CD4-positive, alpha-beta T cell treated with Interleukin-10 for 1 hour (primary cell): ENCODE results near the gene GRM5.
A peak's percentile ranks its signal among the peaks of the same experiment; 100 is the strongest.

ENCODE experiments used
- DNase-seq: peaks from one replicate; pipeline ENCODE4 v3.0.0-alpha.2; 2020

Gene GRM5

DNA sequence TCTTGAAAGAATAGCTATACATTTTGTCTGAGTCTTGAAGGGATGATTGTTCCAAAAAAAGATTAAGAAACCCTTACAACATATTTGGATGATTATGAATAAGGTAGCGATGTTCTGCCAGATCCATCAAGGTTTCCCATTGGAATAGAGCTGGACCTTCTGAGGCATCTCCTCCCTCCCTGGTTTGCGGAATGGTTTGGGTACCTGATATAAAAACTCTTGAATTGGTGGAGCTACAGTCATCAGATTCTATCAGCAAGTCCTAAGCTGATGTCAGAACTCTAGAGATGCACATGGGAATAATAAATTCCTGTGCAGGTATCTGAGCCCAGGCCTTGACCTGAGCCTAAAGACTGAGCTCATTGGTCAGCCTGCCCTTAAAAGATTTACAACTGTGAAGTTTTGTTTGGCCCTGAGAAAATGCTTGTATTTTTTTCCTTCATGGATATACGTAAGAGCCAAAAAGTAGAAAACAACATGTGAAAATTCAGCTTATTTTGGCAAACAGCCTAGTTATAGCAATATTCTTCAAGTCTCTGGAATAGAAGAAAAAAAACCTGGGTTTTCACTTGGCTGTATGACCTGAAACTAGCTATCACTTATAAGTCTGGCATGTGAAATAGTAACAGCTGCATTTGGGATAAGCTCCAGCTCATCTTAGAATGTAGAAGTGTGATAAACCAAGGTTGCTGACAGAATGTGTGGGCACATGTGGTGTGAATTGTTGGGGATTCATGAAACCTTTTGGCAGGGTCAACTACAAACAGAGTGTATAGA lies 462.5 kb downstream of the GRM5 start:
- DNase-seq: no peak

DNA sequence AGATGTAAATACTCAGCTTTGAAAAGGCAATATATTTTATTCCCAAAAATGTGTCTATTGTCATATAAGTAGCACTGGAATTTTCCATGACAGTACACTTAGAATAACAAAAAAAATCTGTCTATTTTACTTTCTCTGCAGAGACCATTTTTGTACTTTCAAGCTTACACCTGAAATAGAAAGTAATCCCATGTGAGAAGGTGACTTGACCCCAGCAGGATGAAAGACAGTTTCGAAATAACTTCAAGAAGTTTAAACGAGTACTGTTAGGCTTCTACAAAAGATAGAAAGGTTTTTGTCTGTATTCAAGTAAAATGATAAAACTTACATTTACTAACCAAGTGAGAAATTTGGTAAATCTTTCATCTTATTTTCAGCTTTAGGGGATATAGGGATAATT lies 468.4 kb downstream of the GRM5 start:
- DNase-seq: no peak

DNA sequence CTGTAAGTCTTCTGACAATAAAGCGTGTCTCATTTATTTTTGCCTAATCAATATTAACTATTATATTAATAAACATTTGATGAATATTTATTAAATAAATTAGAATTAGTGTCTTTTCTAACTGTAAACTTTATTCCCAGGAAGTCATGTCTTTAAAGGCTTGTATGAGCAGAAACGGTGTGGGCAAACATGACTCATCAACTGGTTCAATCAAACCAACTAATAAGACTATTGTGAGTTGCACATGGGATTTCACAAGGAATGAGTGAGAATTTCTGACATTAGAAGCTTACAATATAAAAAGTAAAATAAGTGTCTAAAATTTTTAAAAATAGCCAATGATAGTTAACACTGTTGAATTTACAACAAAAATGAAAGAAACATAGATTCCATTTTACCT lies 469.0 kb downstream of the GRM5 start:
- DNase-seq: no peak

DNA sequence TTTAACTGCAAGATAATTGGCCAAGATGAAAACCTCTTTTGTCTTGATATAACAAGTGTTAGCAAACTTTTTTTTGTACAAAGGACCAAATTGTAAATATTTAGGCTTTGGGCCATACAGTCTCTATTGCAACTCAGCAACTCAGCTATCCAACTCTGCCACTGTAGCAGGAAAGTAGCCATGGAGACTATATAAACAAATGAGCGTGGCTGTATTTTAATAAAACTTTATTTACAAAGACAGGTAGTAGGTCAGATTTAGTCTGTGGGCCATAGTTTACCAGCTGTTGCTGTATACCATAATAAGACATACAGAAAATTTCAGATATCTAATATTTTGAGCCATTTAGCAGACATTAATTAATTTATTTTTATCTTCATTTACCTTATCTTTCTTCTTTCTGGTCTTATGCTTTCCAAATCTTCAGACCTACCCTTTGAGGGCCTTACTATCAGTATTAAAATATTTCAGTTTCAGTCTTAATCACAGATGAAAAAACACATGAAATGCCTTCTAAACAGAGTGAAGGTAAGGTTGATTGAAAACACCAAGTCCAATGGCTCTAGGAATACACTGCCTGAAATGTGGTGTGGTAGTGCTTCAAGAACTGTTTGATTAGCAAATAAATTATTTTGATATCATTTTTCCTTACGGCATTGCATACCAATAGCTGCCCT lies 471.4 kb downstream of the GRM5 start:
- DNase-seq: no peak

DNA sequence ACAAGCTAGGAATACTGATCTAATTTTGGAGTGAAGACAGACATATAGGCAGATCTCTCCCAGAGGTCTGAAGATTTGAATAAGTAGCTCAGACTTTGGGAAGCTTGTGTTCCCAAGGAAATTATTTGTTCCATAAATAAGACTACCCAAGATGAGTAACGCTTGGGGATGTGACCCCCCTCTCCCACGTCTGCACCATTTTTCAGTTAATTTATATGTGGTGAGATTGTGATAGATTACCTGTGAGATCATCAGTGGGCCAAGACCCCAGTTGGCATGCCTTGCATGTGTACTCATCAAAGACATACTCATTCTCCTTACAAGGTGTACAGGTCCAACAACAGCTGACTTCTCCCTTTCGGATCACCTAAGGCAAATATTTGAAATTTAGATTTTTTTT lies 475.4 kb downstream of the GRM5 start:
- DNase-seq: no peak

DNA sequence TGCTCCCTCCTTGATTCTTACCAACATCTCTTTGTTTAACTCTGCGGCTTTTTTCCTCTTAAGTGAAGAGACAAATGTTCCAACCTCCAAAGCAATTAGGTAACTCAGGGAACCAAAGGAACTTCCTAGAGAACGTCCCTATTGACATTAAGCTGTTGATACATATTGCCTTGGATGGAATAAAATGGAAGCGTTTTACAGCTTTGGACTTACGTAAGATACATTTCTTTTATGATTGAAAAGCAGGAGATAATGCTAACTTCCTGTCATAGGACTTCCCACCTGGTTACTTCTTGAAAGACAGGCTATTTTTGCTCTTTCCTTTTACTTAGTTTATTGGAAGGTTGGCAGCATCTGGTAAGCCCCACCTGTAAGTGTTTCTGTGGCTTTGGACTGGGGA lies 482.5 kb downstream of the GRM5 start:
- DNase-seq: no peak

DNA sequence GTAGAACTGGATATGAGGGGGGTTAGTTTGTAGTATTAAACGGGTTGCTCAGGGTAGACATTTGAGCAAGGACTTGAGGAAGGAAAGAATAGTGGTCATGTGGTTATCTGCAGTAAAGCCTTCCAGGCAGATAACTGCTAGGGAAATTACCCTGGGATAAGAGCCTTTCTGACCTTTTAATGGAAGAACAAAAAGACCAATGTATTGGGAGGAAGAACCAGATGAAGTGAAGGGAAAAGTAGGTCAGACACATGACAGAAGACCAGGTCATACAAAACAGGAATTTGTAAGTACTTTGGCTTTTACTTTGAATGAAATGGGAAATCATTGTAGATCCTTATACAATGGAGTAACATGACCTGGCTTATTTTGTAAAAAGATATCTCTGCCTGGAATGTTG lies 486.3 kb downstream of the GRM5 start:
- no peak for DNase-seq

DNA sequence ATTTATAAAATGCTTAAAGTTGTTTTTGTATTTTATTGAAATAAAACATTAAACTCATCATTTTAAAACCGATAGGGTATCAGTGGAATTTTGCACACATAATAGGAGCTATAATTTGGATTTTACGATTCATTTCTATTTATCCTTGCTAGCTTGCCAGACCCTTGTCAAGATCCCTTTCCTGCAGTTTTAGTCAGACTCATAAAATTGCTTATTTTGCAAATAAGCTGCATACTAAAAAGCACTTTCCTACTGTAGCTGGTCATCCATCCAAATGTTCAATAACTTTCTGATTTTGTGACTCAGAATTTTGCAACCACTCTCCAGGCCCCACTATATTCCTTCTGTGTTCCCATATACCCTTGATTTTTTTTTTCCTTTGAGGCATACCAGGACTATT lies 489.0 kb downstream of the GRM5 start:
- no peak for DNase-seq

DNA sequence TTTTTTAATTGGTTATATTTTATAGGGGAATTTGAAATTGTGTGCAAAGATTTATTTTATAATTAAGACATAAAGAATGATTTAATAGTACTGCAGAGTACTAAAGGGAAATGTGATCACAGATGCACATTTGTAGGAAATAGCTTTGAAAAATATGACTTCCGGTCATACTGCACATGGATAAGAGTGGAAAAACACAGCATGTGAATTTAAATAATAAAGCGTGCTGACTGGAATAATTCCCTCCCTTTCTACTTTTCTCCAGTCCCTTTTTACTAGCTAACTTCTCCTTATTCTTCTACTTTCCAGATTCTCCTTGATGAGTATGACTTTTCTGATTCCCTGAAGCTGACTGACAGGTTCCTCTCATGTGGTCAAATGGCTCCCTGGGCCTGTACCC lies 489.9 kb downstream of the GRM5 start:
- no peak for DNase-seq

DNA sequence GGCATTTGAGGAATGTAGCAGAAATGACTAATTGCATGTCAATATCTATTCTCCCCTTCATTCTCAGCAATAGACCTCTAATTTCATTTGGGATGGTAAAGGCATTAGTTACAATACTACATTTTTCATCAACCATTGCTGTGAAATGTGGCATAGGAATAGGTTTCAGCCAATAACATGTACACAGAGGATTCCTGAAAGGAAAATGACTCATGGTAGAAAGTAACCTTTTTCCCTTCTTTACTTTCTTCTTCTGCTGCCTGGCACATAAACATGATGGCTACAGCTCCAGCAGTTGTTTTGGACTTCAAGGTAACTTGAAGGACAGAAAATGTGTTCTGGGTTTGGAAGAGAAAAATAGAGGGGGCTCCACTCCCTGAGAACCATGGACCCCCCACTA lies 496.4 kb downstream of the GRM5 start:
- DNase-seq: no peak

DNA sequence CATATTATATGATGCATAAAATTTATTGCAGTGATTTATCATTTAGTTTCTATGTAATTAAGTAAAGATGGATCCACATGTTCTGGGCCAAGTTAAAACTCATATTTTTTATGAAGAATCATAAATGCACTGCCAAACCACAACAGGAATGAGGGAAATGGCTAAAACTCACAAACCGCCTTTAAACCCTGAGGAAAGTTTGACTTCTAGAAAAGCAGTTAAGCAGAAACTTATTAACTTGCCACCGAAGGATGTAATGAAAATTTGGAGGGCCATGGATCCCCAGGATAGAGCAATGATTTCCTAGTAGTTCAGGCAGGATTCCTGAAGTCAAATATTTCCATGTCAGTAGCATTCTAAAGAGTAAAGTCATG lies 510.0 kb downstream of the GRM5 start:
- no peak for DNase-seq

DNA sequence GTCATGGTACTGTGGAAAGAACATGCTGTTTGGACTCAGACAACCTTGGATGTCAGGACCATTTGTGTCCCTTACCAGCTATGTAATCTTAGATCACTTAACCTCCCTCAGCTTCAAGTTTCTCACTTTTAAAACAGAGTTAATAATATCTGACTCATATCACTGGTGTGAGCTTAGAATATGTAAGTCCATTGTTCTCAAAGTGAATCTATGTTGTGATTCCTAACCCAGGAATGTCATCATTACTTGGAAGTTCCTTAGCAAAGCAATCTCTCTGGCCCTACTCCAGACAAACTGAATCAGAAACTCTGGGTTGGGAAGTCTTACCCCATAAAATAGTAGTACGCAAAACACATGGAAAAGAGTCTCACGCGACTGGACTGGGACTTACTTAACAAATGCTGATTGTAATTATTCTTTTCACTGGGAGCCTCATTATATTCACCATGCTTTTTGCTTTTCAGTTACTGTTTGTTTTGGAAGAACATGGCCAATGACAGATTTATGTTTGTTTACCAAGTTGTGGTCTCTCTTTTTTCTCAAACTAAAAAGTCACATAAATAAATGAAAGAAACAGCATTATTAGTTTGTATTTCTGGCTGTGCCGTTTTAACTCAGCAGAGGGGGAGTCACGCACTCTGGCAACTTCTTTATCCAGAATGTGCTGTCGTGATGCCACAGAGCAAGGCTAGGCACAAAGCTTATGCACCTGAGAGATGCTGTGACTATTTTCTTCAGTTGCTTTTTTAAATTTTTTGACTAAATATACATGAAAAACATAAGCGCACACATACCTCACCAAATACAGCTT lies 510.6 kb downstream of the GRM5 start:
- no peak for DNase-seq

DNA sequence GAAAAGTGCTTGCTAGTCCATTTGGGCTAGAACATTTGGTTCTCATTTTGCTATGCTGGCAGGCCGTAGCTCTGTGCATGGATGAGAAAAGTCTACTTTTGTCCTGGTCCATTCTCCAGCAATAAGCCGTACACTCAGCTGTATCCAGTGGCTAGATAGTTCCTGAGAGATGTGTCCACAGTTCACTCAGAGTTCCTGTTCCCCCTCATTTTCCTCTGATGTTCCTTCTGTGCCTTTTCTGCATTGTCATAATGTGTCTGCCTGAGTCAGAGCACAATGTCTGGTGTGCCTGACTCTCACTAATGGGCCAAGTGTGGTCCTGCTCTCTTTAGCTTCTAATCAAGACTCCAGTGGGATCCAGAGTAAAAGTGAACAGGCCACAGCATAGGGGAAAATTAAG lies 512.6 kb downstream of the GRM5 start:
- no peak for DNase-seq

DNA sequence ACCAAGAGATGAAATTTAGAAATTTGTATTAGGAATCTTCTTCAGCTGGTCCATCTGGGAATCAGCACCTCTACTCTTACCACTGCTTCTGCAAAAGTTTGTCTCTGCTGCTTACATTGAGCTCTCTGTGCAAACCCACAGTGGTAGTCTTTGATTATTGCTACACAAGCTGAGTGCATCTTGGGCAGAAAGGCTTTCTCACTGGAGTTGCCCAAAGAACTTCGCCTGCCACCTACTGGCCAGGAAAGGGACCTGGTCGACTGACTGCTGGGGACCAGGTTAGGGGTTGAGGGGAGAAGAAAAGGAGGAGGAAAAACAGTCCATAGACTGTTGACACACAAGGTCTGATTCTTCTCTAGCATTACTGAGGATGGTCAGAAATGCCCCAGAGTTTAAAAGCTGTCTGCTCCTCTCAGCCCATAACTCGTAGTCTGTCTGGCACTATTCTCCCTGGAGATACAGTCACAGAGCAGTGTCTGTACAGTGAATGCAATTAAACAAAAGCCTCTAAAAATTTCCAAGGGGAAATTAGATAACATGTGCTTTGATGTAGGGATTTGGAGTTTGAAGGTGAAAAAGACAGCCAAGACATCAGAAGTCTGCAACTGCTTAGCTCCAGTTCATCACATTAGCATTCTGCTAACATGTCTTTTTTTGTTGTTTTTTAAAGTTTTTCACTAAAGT lies 513.3 kb downstream of the GRM5 start:
- peak; percentile 30 for DNase-seq

DNA sequence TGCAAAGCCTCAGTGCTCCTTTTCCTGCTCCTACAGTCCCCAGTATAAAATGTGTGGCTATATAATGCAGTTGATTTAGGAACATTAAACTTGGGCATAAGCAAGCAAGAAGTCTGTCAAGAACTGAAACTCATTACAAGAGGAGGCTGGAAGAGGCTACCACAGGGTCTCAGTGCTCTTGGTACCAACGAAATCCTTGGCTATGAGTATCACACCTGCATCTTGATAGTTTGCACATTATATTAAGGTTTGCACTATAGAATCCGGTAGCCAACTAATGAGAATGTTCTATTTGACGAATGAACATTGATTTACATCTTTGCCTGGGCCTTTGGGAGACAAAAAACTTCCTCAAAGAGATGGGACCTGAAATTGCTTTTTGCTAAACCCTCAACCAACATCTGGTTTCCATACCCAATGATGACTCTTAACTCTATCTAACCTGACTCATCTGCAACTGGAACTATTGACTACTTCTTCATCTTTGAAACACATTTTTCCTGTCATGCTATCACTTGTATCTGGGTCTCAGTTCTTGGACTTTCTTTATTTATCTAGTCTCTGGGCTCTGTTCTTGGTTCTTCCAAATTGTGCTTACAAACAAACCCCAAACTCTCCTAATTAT lies 521.0 kb downstream of the GRM5 start:
- no peak for DNase-seq

DNA sequence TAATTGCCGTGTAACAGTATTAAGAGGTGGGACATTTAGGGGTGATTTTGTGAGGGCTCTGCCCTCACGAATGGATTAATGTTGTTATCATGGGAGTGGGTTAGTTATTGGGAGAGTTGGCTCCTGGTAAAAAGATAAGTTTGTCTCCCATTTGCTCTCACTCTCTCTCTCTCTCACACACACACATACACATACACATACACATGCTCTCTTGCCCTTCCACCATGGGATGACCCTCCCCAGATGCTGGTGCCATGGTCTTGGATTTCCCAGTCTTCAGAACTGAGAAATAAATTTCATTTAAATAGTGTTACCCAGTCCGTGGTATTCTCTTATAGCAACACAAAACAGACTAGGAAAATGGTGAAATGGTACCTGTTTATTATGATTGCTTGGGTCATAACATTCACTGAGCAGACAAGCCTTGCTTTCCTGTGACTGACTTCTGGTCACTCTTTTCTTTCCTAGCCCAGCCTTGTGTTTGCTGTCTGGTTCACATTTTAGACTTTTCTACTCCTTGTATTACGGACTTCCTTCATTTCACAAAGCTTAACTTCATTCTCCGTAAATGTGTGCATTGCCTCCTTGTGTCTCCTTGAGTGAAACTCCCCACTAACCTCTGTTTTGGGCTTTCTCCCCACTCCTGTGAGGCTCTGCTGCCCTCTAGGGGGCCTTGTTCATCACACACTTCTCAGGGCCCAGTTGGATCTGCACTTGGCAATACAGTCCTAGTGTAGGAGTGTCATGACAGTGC lies 521.7 kb downstream of the GRM5 start:
- peak; percentile 81 for DNase-seq

DNA sequence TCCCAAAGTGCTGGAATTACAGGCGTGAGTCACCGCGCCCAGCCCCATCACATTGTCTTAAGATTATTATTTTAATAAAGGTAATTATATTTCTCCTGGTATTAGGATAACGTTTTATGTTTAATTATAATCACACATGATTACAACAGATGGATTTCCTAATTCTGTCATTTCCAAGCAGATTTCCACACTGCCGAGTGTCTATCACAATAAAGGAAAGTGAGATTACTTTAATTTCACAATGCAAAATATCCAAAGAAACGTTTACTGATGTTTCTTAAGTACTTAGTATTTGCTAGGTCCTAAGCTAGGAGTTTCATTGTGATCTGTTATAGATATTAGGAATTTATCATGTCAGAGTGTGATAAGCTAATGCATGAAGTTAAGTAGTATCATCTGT lies 524.8 kb downstream of the GRM5 start:
- no peak for DNase-seq

DNA sequence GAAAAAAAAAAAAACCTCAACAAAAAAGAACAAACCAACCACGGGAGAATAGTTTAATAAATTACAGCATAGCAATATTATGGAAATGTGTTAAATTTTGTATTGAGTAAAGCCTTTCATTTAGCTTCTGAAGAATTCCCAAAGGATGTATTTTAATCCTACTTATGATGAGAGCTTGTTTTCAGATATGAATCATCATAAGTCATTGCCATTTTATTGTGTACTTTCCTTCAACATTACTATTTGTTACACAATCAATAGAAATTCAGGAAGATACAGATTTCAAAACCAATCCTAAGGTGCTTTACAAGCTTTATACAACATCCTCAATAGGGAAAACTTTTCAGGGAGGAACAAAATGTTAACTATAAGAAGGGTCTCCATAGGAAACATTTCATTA lies 527.7 kb downstream of the GRM5 start:
- no peak for DNase-seq

DNA sequence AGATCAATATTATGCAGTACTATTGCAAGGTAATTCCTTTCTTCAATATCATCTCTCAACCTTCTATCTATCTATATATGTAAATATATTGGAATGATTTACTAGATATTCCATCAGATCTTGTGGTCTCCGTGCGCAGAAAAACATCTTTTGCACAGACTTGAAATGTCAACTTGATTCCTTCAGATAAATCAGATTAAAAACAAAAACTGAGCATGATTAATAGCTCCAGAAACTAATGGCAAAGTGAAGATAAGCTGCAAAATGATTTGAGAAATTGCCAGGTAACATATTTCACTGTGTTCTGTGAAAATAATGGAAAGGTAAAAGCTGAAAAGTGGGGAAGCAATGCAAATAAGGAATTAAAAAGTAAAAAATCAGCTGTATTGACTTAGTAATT lies 528.2 kb downstream of the GRM5 start:
- DNase-seq: no peak

DNA sequence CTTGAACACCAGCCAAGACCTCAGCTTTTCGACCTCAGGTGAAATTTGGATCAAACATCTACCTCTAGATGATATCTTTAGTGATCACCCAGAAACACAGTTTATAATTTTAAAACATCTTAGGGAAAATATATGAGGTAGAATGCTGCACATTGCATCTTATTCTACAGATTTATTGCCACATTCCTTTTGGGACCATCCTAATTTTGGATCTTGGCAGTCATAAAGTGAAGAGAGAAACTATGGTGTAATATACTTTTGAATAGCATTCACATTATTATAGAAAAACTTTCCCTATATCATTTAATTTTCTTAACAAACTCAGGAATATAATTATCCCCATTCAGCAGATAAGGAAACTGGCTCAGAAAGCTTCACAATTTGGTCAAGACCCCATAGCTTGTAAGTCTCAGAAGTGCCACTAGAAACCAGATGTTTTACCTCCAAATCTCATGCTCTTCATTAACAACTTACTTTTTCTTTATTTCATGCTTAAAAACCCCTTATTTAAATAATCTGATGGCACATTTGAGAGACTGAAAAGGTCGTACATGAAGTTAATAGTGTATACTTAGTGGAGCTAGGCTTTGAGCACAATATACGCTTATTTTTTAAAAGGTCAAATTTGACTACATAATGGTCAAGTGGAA lies 529.0 kb downstream of the GRM5 start:
- DNase-seq: no peak

DNA sequence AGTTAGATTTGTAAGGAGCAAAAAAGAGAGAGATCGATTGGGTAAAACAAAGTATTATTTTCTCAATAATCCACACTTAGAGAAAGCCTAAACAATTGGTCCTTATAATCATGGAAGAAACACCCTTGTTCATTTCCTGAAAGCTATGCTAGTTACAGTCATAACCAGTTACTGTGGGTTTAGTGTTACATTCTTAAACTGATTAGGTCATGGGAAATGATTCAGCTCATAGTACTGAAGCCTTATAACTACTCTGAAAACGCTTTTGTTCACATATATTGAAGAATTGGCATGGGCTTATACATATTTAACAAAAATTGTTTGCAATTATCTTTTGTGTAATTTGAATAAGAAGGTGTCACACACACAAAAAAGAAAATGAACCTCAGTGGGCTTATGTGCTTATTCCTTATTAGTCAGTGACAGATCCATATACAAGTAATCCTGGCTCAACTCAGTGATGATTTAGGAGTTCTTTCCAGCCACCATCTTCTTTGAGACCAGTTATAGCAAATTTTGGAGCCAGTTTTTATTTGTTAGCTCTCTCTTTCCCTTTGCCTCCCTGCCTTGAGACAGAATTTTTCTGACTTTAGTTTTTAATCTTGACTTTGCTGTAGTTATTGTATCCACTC lies 529.8 kb downstream of the GRM5 start:
- DNase-seq: no peak
